IPS-20b (cell line): ENCODE results near the gene SCGB2A2.

Experiments
- H3K27ac ChIP-seq: one replicate; pipeline ENCODE4 v1.5.1; 2013; ENCODE audit warnings: low read length
- H3K27me3 ChIP-seq: 2 replicates; pipeline ENCODE4 v1.6.1; 2013; ENCODE audit warnings: mild to moderate bottlenecking, low read length, inconsistent platforms; ENCODE audit not compliant: insufficient read depth
- H3K36me3 ChIP-seq: 2 replicates; pipeline ENCODE4 v1.6.1; 2013; ENCODE audit warnings: low read depth, mild to moderate bottlenecking, inconsistent platforms, low read length, moderate library complexity; ENCODE audit not compliant: insufficient read depth
- H3K4me1 ChIP-seq: 2 replicates; pipeline ENCODE4 v1.6.1; 2013; ENCODE audit warnings: mild to moderate bottlenecking, control low read depth, inconsistent platforms, low read length, moderate library complexity; ENCODE audit not compliant: insufficient read depth
- H3K4me3 ChIP-seq: 2 replicates; pipeline ENCODE4 v1.5.1; 2013; ENCODE audit warnings: mild to moderate bottlenecking, low read length, inconsistent platforms
- H3K9ac ChIP-seq: 2 replicates; pipeline ENCODE4 v1.6.1; 2013; ENCODE audit warnings: low read depth, mild to moderate bottlenecking, inconsistent platforms, low read length, moderate library complexity
- H3K9me3 ChIP-seq: 2 replicates; pipeline ENCODE4 v1.6.1; 2013; ENCODE audit warnings: mild to moderate bottlenecking, low read depth, low read length, inconsistent platforms; ENCODE audit not compliant: insufficient read depth

SCGB2A2 gene

GRCh38 chr11:62256281-62256680, 13.7 kb upstream of the SCGB2A2 start:
- no peak overlapping the region for H3K4me3 ChIP-seq
- H3K9me3 ChIP-seq, result peaks cover 20% of the 10 kb centered on the region
- no peak overlapping the region for H3K27ac ChIP-seq
- no peak overlapping the region for H3K9ac ChIP-seq
- H3K4me1 ChIP-seq, result no peaks in the 10 kb centered on the region
- H3K36me3 ChIP-seq, result no peaks in the 10 kb centered on the region
- no peaks in the 10 kb centered on the region for H3K27me3 ChIP-seq

DNA sequence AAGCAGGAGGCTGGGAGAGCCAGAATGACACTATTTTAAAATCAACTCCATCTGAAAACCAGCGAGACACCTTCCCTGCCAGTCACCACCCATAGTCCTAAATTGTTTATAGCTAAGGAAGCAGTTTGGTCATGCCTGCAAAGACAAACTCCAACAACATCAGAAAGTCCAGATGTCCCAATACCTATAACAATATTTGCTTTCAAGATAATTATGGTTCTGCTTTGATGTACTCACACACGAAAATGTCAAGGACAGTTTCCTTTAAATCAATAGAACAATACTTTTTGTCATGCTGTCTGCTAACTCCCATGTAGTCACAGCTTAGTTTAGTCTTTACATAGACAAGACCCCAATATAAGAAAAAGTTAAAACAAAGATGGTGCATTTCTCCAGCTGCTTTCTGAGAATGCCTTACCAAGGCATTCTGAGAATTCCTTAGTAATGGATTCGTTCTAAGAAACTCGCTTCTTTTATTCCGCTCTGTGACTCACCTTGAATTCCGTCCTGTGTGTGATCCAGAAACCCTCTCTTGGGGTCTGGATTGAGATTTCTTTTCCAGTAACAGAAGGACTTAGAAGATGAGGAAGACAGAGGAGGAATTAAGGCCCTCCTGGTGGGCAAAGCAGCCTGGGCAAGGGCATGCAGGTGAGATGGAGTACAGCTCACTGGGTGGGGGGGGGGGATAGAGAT, 9.6 kb upstream of the SCGB2A2 start:
- no peak overlapping the region for H3K4me3 ChIP-seq
- no peaks in the 10 kb centered on the region for H3K9me3 ChIP-seq
- no peaks in the 10 kb centered on the region for H3K27me3 ChIP-seq
- no peaks in the 10 kb centered on the region for H3K36me3 ChIP-seq
- H3K27ac ChIP-seq, result no peak overlapping the region
- H3K4me1 ChIP-seq, result no peaks in the 10 kb centered on the region
- no peak overlapping the region for H3K9ac ChIP-seq

DNA sequence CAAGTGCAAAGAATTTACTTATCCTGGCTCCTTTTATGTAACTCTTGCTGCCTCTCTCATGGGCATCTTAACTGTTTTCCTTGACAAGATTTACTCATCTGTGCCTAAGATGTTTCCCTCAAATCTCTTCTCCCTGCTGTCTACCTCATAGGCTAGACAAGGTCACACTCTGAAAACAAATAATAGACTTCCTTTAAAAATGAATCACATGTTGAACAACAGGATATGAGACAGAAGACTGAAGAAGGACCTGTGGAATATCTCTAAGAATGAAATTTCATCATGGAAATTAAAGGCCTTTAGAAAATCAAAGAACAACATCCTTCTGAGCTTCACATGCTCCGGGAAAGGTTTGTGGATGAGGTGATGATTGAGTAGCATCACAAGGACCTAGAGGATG, 6.0 kb upstream of the SCGB2A2 start:
- H3K9me3 ChIP-seq, result no peaks in the 10 kb centered on the region
- no peaks in the 10 kb centered on the region for H3K36me3 ChIP-seq
- no peak overlapping the region for H3K27ac ChIP-seq
- no peak overlapping the region for H3K9ac ChIP-seq
- no peaks in the 10 kb centered on the region for H3K4me1 ChIP-seq
- H3K4me3 ChIP-seq, result no peak overlapping the region
- H3K27me3 ChIP-seq, result no peaks in the 10 kb centered on the region

- Histone ChIP-seq H3K36me3 (no peaks in the 10 kb centered on the region), H3K9ac (no peak overlapping the region), H3K4me1 (no peaks in the 10 kb centered on the region), H3K4me3 (no peak overlapping the region), H3K27ac (no peak overlapping the region), H3K9me3 (no peaks in the 10 kb centered on the region), H3K27me3 (no peaks in the 10 kb centered on the region)
These were observed 3.4 kb upstream of the SCGB2A2 start for GRCh38 chr11:62266558-62266957.

DNA sequence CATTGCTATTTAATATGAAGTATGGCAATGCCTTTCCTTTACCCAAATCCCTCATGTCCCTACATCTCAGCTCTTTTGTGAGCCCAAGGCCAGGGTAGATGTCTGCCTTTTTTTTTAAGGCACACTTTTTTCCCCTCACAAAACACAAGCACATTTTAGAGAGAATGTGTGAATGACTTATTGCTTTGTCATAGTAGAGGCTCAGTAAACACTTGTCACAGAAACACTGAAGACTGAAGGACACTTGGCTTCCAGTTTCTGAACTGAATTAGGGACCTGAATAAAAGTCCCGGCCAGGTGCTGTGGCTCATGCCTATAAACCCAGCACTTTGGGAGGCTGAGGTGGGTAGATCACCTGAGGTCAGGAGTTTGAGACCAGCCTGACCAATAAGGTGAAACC, 2.9 kb upstream of the SCGB2A2 start:
- Histone ChIP-seq H3K4me3 (no peak overlapping the region), H3K9ac (no peak overlapping the region), H3K36me3 (no peaks in the 10 kb centered on the region), H3K27me3 (no peaks in the 10 kb centered on the region), H3K27ac (no peak overlapping the region), H3K4me1 (no peaks in the 10 kb centered on the region), H3K9me3 (no peaks in the 10 kb centered on the region)

- no peaks in the 10 kb centered on the region for H3K9me3 ChIP-seq
- H3K9ac ChIP-seq, result no peak overlapping the region
- H3K36me3 ChIP-seq, result no peaks in the 10 kb centered on the region
- no peak overlapping the region for H3K27ac ChIP-seq
- H3K4me1 ChIP-seq, result no peaks in the 10 kb centered on the region
- no peak overlapping the region for H3K4me3 ChIP-seq
- H3K27me3 ChIP-seq, result no peaks in the 10 kb centered on the region
These were observed 2.4 kb upstream of the SCGB2A2 start for GRCh38 chr11:62267576-62267975.

- Histone ChIP-seq H3K27ac (no peak overlapping the region), H3K36me3 (no peaks in the 10 kb centered on the region), H3K4me3 (no peak overlapping the region), H3K9me3 (no peaks in the 10 kb centered on the region), H3K9ac (no peak overlapping the region), H3K4me1 (no peaks in the 10 kb centered on the region), H3K27me3 (no peaks in the 10 kb centered on the region)
These were observed 3.3 kb downstream of the SCGB2A2 start for GRCh38 chr11:62273284-62273683.

DNA sequence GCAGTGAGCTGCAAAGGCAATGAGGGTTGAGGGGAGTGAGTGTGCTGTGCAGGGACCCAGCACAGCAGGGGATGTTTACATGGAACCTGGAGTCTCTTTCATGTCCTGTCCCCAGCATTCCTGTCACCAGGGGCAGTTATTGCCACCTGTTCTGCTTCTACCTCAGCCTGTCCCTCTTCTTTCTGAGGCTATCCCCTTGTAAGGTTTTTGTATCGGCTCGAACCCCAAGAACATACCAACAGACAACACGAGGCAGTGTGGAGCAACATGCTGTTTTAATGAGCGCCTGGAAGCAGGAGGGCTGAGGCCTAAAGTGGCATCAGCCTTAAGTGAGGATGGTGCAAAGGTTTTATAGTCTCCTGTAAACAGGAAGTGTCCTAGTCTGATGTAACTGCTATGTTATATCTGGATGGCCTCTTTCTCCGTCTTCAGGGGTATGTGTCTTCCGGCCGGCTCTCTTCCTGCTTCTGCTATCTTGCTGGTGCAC, 3.9 kb downstream of the SCGB2A2 start:
- no peak overlapping the region for H3K4me3 ChIP-seq
- H3K27me3 ChIP-seq, result no peaks in the 10 kb centered on the region
- no peaks in the 10 kb centered on the region for H3K9me3 ChIP-seq

DNA sequence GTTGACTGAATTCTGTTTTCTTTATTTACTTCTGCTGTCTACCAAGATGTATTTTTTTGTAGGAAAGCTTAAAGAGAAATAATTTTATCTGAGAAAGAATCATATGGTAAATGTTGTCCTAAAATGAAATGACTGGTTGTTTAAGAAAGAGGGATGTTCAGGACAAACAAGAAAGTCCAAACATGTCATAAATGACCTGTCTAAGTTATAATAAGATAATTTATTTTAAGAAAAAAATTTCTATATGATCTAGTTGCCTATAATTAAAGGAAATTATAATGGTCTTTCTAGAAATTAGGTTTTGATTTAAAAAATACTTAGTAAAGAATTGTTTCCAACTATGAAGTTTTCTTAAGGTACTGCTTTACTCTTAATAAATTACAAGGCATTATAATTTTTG, 10.5 kb downstream of the SCGB2A2 start:
- Histone ChIP-seq H3K4me3 (no peak overlapping the region), H3K4me1 (no peaks in the 10 kb centered on the region), H3K27me3 (no peaks in the 10 kb centered on the region), H3K9ac (no peak overlapping the region), H3K36me3 (no peaks in the 10 kb centered on the region), H3K9me3 (peaks cover 31% of the 10 kb centered on the region), H3K27ac (no peak overlapping the region)

More for the DNA sequence above, 3.9 kb downstream of the SCGB2A2 start:
- H3K9ac ChIP-seq, result no peak overlapping the region
- H3K27ac ChIP-seq, result no peak overlapping the region
- no peaks in the 10 kb centered on the region for H3K4me1 ChIP-seq
- no peaks in the 10 kb centered on the region for H3K36me3 ChIP-seq

DNA sequence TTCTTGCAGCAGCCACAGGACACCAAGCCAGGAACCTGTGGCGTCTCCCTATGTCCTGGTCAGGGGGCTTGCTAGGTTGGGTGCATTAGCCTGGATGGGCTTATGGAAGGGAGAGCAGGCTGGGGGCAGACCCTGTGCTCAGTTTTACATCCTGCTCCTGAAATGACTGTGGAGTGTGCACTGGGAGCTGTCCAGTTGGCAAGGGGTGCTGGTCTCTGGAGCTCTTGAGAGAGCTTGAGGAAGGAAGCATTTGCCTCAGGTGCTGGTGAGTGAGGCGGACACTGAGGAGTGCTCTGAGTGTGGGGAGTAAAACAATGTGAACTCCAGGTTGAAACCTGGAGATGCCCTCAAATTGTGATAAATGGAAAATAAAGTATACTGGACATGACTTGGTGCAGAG, 25.5 kb downstream of the SCGB2A2 start:
- no peaks in the 10 kb centered on the region for H3K9me3 ChIP-seq
- no peak overlapping the region for H3K27ac ChIP-seq
- H3K9ac ChIP-seq, result no peak overlapping the region
- H3K4me3 ChIP-seq, result no peak overlapping the region
- H3K4me1 ChIP-seq, result no peaks in the 10 kb centered on the region
- no peaks in the 10 kb centered on the region for H3K27me3 ChIP-seq
- no peaks in the 10 kb centered on the region for H3K36me3 ChIP-seq

DNA sequence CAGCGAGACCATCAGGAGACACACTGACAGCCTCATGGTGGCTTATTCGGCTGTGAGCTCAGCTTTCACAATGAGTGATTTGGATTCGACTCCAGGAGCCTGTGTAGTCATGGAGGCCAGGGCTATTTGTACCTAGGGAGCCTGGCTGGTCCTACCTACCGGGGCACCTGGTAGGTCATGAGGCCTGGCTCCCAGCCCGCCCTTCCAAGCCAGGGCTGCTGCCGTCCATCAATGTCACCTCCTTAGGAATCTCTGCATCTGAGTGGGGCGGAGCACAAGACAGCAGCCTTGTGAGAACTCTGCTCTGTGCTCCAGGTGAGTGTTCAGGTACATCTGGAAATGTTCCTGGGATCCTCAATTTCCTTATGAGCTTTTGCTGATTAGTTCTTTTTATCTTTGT, 29.0 kb downstream of the SCGB2A2 start, which contains the start of gene SCGB1D4:
Gene SCGB1D4 (minus strand): TSS at position 101 of the 400 bp plus-strand sequence. CDS start 65 bp downstream, at position 36.
- Histone ChIP-seq H3K27me3 (no peaks in the 10 kb centered on the region), H3K4me1 (no peaks in the 10 kb centered on the region), H3K4me3 (no peak within 1 kb of the TSS)

GRCh38 chr11:62306227-62306626, 36.3 kb downstream of the SCGB2A2 start:
- Histone ChIP-seq H3K9me3 (peaks cover 6% of the 10 kb centered on the region; the same call in 1 of the 2 replicates), H3K27me3 (no peaks in the 10 kb centered on the region), H3K36me3 (no peaks in the 10 kb centered on the region)

More for the DNA sequence above, 29.0 kb downstream of the SCGB2A2 start, which contains the start of gene SCGB1D4:
- Histone ChIP-seq H3K9me3 (no peaks in the 10 kb centered on the region), H3K9ac (no peak within 1 kb of the TSS), H3K36me3 (no peaks in the 10 kb centered on the region), H3K27ac (no peak within 1 kb of the TSS)

More at GRCh38 chr11:62306227-62306626, 36.3 kb downstream of the SCGB2A2 start:
- Histone ChIP-seq H3K4me3 (no peak overlapping the region), H3K4me1 (no peaks in the 10 kb centered on the region), H3K9ac (no peak overlapping the region), H3K27ac (no peak overlapping the region)
